NT2/D1 (cell line): ENCODE measurements around the gene MAP1LC3A.

Experiments used
- SUZ12 ChIP-seq: IDR thresholded peaks from 2 replicates; pipeline ENCODE4 v1.6.1; 2011; ENCODE audit not compliant: insufficient read length, insufficient read depth; ENCODE audit errors: extremely low read depth
- YY1 ChIP-seq: IDR thresholded peaks from 2 replicates; pipeline ENCODE4 v1.6.1; 2011; ENCODE audit not compliant: insufficient read length, insufficient read depth
- ZNF274 ChIP-seq: IDR thresholded peaks from 2 replicates; pipeline ENCODE4 v1.6.1; 2011; ENCODE audit warnings: mild to moderate bottlenecking, low read depth, low read length

DNA sequence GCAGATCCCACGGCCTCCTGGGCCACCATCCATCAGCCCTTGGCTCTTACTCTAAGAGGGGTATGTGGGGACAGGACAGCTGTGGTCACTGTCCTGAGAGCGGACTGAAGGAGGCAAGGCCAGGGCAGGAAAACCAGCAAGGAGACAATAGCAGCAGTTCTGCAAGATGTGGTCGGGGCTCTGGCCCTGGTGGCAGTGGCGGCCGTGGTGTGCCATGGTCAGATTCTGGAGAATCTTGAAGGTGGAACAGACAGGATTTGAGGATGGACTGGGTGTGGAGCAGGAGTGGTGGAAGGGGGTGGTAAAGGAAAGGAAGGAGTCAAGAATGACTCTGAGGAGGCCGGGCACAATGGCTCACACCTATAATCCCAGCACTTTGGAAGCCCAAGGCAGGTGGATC, 5.9 kb upstream of the MAP1LC3A start:
- TF ChIP-seq ZNF274, result no peak
- no peak for TF ChIP-seq SUZ12
- no peak for TF ChIP-seq YY1
